ENCODE data around the gene ARSB. TPM values are rescaled to one million over a fixed set of nuclear protein-coding genes. Genes with fewer than 3 reads are reported as not detected.

ARSB gene
- total RNA-seq, 8 experiments from 2014 or later: 6.6 to 27.4 (median 9.2) TPM

- no peaks in the 10 kb centered on the region for H3K4me1 ChIP-seq (replicated peaks in 1 of 2)
- WGBS, 10 experiments: 46 to 100% (median 88%) methylated on average over 1 to 7 of the region's 7 CpGs
- in situ Hi-C loops (cut with MboI; ENCODE audit: low pct_unique_long_range_greater_than_20kb in 2 of 9, low sequenced_read_pairs in 9 of 9, unreplicated experiment in 9 of 9): no loop called here
- no peak overlapping the region for H3K4me3 ChIP-seq
- no peak overlapping the region for H3K27ac ChIP-seq
- peak in 1 of 8 experiments; percentile 51 for ATAC-seq (replicated peaks in 6 of 8)
Observed at GRCh38 chr5:78781611-78782286, 203.4 kb downstream of the ARSB start.

GRCh38 chr5:78779771-78780616 is 205.1 kb downstream of the ARSB start:
- Histone ChIP-seq H3K4me3 (no peak overlapping the region), H3K4me1 (replicated peaks in 1 of 2) (no peaks in the 10 kb centered on the region), H3K27ac (no peak overlapping the region)
- in situ Hi-C loops (cut with MboI; ENCODE audit: low pct_unique_long_range_greater_than_20kb in 2 of 9, low sequenced_read_pairs in 9 of 9, unreplicated experiment in 9 of 9): no loop called here
- WGBS, 10 experiments: 49 to 83% (median 64%) methylated on average over 1 to 10 of the region's 12 CpGs; no CpG with 5 or more reads in 1 of the 10 experiments
- peak in 1 of 8 experiments; percentile 41 for ATAC-seq (replicated peaks in 6 of 8)

- no peak for ATAC-seq (replicated peaks in 6 of 8)
- WGBS, 10 experiments: 86 to 100% (median 93%) methylated on average over 1 to 3 of the region's 4 CpGs; no CpG with 5 or more reads in 2 of the 10 experiments
- Histone ChIP-seq H3K4me3 (no peak overlapping the region), H3K27ac (no peak overlapping the region), H3K4me1 (replicated peaks in 1 of 2) (no peaks in the 10 kb centered on the region)
- in situ Hi-C loops (cut with MboI; ENCODE audit: low pct_unique_long_range_greater_than_20kb in 2 of 9, low sequenced_read_pairs in 9 of 9, unreplicated experiment in 9 of 9): no loop called here
Observed at GRCh38 chr5:78779262-78779661, 205.8 kb downstream of the ARSB start.

- WGBS, 10 experiments: 14 to 100% (median 86%) methylated on average over 1 of the region's 1 CpG; no CpG with 5 or more reads in 3 of the 10 experiments
Observed at GRCh38 chr5:78778538-78778937, 206.6 kb downstream of the ARSB start.

GRCh38 chr5:78777901-78778300 is 207.2 kb downstream of the ARSB start:
- Histone ChIP-seq H3K27ac (no peak overlapping the region), H3K4me1 (replicated peaks in 1 of 2) (no peaks in the 10 kb centered on the region), H3K4me3 (no peak overlapping the region)
- WGBS, 10 experiments: 88 to 100% (median 100%) methylated on average over 1 to 4 of the region's 5 CpGs; no CpG with 5 or more reads in 2 of the 10 experiments
- ATAC-seq (replicated peaks in 6 of 8): no peak
- in situ Hi-C loops (cut with MboI; ENCODE audit: low pct_unique_long_range_greater_than_20kb in 2 of 9, low sequenced_read_pairs in 9 of 9, unreplicated experiment in 9 of 9): no loop called here

More at GRCh38 chr5:78778538-78778937, 206.6 kb downstream of the ARSB start:
- H3K4me1 ChIP-seq (replicated peaks in 1 of 2): no peaks in the 10 kb centered on the region
- in situ Hi-C loops (cut with MboI; ENCODE audit: low pct_unique_long_range_greater_than_20kb in 2 of 9, low sequenced_read_pairs in 9 of 9, unreplicated experiment in 9 of 9): no loop called here
- ATAC-seq (replicated peaks in 6 of 8): peak in 3 of 8 experiments; percentile 51 to 76 (median 68)
- no peak overlapping the region for H3K4me3 ChIP-seq
- no peak overlapping the region for H3K27ac ChIP-seq

GRCh38 chr5:78776637-78777036 is 208.5 kb downstream of the ARSB start:
- in situ Hi-C loops (cut with MboI; ENCODE audit: low pct_unique_long_range_greater_than_20kb in 2 of 9, low sequenced_read_pairs in 9 of 9, unreplicated experiment in 9 of 9): no loop called here
- peak in 3 of 8 experiments; percentile 28 to 36 (median 29) for ATAC-seq (replicated peaks in 6 of 8)
- no peaks in the 10 kb centered on the region for H3K4me1 ChIP-seq (replicated peaks in 1 of 2)
- no peak overlapping the region for H3K4me3 ChIP-seq
- no peak overlapping the region for H3K27ac ChIP-seq
- WGBS, 10 experiments: 100% methylated on average over 1 of the region's 1 CpG; no CpG with 5 or more reads in 9 of the 10 experiments

- Histone ChIP-seq H3K4me1 (replicated peaks in 1 of 2) (no peaks in the 10 kb centered on the region), H3K27ac (no peak overlapping the region), H3K4me3 (no peak overlapping the region)
- no peak for ATAC-seq (replicated peaks in 6 of 8)
- in situ Hi-C loops (cut with MboI; ENCODE audit: low pct_unique_long_range_greater_than_20kb in 2 of 9, low sequenced_read_pairs in 9 of 9, unreplicated experiment in 9 of 9): no loop called here
- 53 to 100% (median 78%) methylated on average over 1 to 5 of the region's 8 CpGs; no CpG with 5 or more reads in 2 of the 10 experiments for WGBS, 10 experiments
Observed at GRCh38 chr5:78773655-78774054, 211.5 kb downstream of the ARSB start.

GRCh38 chr5:78771260-78772205 is 213.6 kb downstream of the ARSB start:
- Histone ChIP-seq H3K4me1 (replicated peaks in 1 of 2) (no peaks in the 10 kb centered on the region), H3K27ac (no peak overlapping the region), H3K4me3 (no peak overlapping the region)
- in situ Hi-C loops (cut with MboI; ENCODE audit: low pct_unique_long_range_greater_than_20kb in 2 of 9, low sequenced_read_pairs in 9 of 9, unreplicated experiment in 9 of 9): no loop called here
- ATAC-seq (replicated peaks in 6 of 8): peak in 3 of 8 experiments; percentile 45 to 99 (median 81)
- 63 to 93% (median 76%) methylated on average over 4 to 13 of the region's 13 CpGs for WGBS, 10 experiments

- H3K27ac ChIP-seq: no peak overlapping the region
- ATAC-seq (replicated peaks in 6 of 8): no peak
- no peaks in the 10 kb centered on the region for H3K4me1 ChIP-seq (replicated peaks in 1 of 2)
- WGBS, 10 experiments: 60 to 100% (median 100%) methylated on average over 1 to 4 of the region's 7 CpGs; no CpG with 5 or more reads in 1 of the 10 experiments
- in situ Hi-C loops (cut with MboI; ENCODE audit: low pct_unique_long_range_greater_than_20kb in 2 of 9, low sequenced_read_pairs in 9 of 9, unreplicated experiment in 9 of 9): no loop called here
- no peak overlapping the region for H3K4me3 ChIP-seq
Observed at GRCh38 chr5:78768781-78769380, 216.2 kb downstream of the ARSB start.

- Histone ChIP-seq H3K4me1 (replicated peaks in 1 of 2) (no peaks in the 10 kb centered on the region), H3K4me3 (no peak overlapping the region), H3K27ac (no peak overlapping the region)
- ATAC-seq (replicated peaks in 6 of 8): peak in 1 of 8 experiments; percentile 71
- in situ Hi-C loops (cut with MboI; ENCODE audit: low pct_unique_long_range_greater_than_20kb in 2 of 9, low sequenced_read_pairs in 9 of 9, unreplicated experiment in 9 of 9): no loop called here
- 47 to 100% (median 96%) methylated on average over 1 to 5 of the region's 5 CpGs; no CpG with 5 or more reads in 1 of the 10 experiments for WGBS, 10 experiments
Observed at GRCh38 chr5:78766412-78766762, 218.7 kb downstream of the ARSB start.

- Histone ChIP-seq H3K27ac (no peak overlapping the region), H3K4me1 (replicated peaks in 1 of 2) (no peaks in the 10 kb centered on the region), H3K4me3 (no peak overlapping the region)
- WGBS, 10 experiments: 37 to 91% (median 67%) methylated on average over 2 to 7 of the region's 7 CpGs; no CpG with 5 or more reads in 1 of the 10 experiments
- peak in 1 of 8 experiments; percentile 70 for ATAC-seq (replicated peaks in 6 of 8)
- in situ Hi-C loops (cut with MboI; ENCODE audit: low pct_unique_long_range_greater_than_20kb in 2 of 9, low sequenced_read_pairs in 9 of 9, unreplicated experiment in 9 of 9): no loop called here
Observed at GRCh38 chr5:78765756-78766411, 219.2 kb downstream of the ARSB start.

- Histone ChIP-seq H3K27ac (no peak overlapping the region), H3K4me3 (no peak overlapping the region), H3K4me1 (replicated peaks in 1 of 2) (no peaks in the 10 kb centered on the region)
- no peak for ATAC-seq (replicated peaks in 6 of 8)
- in situ Hi-C loops (cut with MboI; ENCODE audit: low pct_unique_long_range_greater_than_20kb in 2 of 9, low sequenced_read_pairs in 9 of 9, unreplicated experiment in 9 of 9): no loop called here
- 51 to 100% (median 90%) methylated on average over 2 to 5 of the region's 5 CpGs; no CpG with 5 or more reads in 3 of the 10 experiments for WGBS, 10 experiments
Observed at GRCh38 chr5:78765116-78765515, 220.0 kb downstream of the ARSB start.

Data from motor neuron (in vitro differentiated cells).